HUES6 (cell line): Measurements from ENCODE around the gene CDK11B.
"Not testable (repeated sequence)": the region's sequence is repeated elsewhere in the genome, so short reads cannot be mapped to it uniquely, and the experiment has no call there.

Experiments used
- H3K27ac ChIP-seq: 2 replicates; pipeline ENCODE4 v1.7.0; 2013; ENCODE audit warnings: low read depth, mild to moderate bottlenecking, low read length, inconsistent platforms
- H3K27me3 ChIP-seq: 2 replicates; pipeline ENCODE4 v1.6.1; 2013; ENCODE audit warnings: low read length; ENCODE audit not compliant: control insufficient read depth, insufficient read depth
- H3K36me3 ChIP-seq: 2 replicates; pipeline ENCODE4 v1.6.1; 2013; ENCODE audit warnings: low read length; ENCODE audit not compliant: control insufficient read depth, insufficient read depth
- H3K4me1 ChIP-seq: 2 replicates; pipeline ENCODE4 v1.6.1; 2013; ENCODE audit warnings: low read length; ENCODE audit not compliant: control insufficient read depth, insufficient read depth
- H3K4me3 ChIP-seq: 2 replicates; pipeline ENCODE4 v1.5.1; 2013; ENCODE audit warnings: low read depth, low read length
- H3K9ac ChIP-seq: one replicate; pipeline ENCODE4 v1.6.1; 2013; ENCODE audit warnings: mild to moderate bottlenecking, low read length
- H3K9me3 ChIP-seq: 2 replicates; pipeline ENCODE4 v1.6.1; 2013; ENCODE audit warnings: low read depth, low read length; ENCODE audit not compliant: control insufficient read depth, insufficient read depth

CDK11B gene

GRCh38 chr1:1696431-1697357 is 37.9 kb upstream of the CDK11B start:
- H3K27me3 ChIP-seq, H3K36me3 ChIP-seq, H3K27ac ChIP-seq, H3K9ac ChIP-seq, H3K4me1 ChIP-seq, H3K9me3 ChIP-seq, H3K4me3 ChIP-seq: not testable (repeated sequence)

- H3K4me1 ChIP-seq, H3K27me3 ChIP-seq, H3K36me3 ChIP-seq, H3K9me3 ChIP-seq: not testable (repeated sequence)
- H3K4me3 ChIP-seq, result peak within 1 kb of the TSS; percentile 59
- H3K9ac ChIP-seq, result peak within 1 kb of the TSS; percentile 81
- peak within 1 kb of the TSS; percentile 81; the same call in 1 of the 2 replicates for H3K27ac ChIP-seq
Observed at GRCh38 chr1:1692714-1693647, 34.2 kb upstream of the CDK11B start, which contains the start of gene SLC35E2B. SLC35E2B (minus strand) TSS chr1:1692795; CDS start chr1:1676699, 16,096 bp downstream.

GRCh38 chr1:1692324-1692713 is 33.5 kb upstream of the CDK11B start:
- peak overlapping the region; percentile 81; the same call in 1 of the 2 replicates for H3K27ac ChIP-seq

GRCh38 chr1:1691443-1691842 is 32.6 kb upstream of the CDK11B start:
- not testable (repeated sequence) for H3K27ac ChIP-seq, H3K9me3 ChIP-seq, H3K36me3 ChIP-seq, H3K4me3 ChIP-seq, H3K27me3 ChIP-seq, H3K4me1 ChIP-seq, H3K9ac ChIP-seq

More at GRCh38 chr1:1692324-1692713, 33.5 kb upstream of the CDK11B start:
- H3K36me3 ChIP-seq, H3K9me3 ChIP-seq, H3K4me1 ChIP-seq, H3K27me3 ChIP-seq: not testable (repeated sequence)
- H3K4me3 ChIP-seq, result peak overlapping the region; percentile 59
- H3K9ac ChIP-seq, result peak overlapping the region; percentile 81

- H3K4me1 ChIP-seq, H3K9me3 ChIP-seq, H3K4me3 ChIP-seq, H3K27ac ChIP-seq, H3K36me3 ChIP-seq, H3K9ac ChIP-seq, H3K27me3 ChIP-seq: not testable (repeated sequence)
Observed at GRCh38 chr1:1689526-1689925, 30.7 kb upstream of the CDK11B start.

GRCh38 chr1:1687846-1688245 is 29.0 kb upstream of the CDK11B start:
- Histone ChIP-seq H3K4me1 (peaks cover 15% of the 10 kb centered on the region), H3K36me3 (no peaks in the 10 kb centered on the region), H3K27ac (no peak overlapping the region), H3K4me3 (no peak overlapping the region), H3K9ac (no peak overlapping the region), H3K9me3 (no peaks in the 10 kb centered on the region), H3K27me3 (no peaks in the 10 kb centered on the region)

- H3K9me3 ChIP-seq, result no peaks in the 10 kb centered on the region
- H3K4me1 ChIP-seq, result peaks cover 17% of the 10 kb centered on the region
- H3K36me3 ChIP-seq, result 0 out of 2 replicates have a peak, but pooled peaks cover 3% of the 10 kb centered on the region
- H3K27ac ChIP-seq, result no peak overlapping the region; the same call in 1 of the 2 replicates
- peak overlapping the region; percentile 53 for H3K9ac ChIP-seq
- H3K4me3 ChIP-seq, result 0 out of 2 replicates have a peak overlapping the region, but pooled peaks have one; percentile 1
- no peaks in the 10 kb centered on the region for H3K27me3 ChIP-seq
Observed at GRCh38 chr1:1684031-1684681, 25.4 kb upstream of the CDK11B start.

GRCh38 chr1:1683104-1683905 is 24.5 kb upstream of the CDK11B start:
- H3K4me3 ChIP-seq, result peak overlapping the region; percentile 18; the same call in 1 of the 2 replicates
- H3K36me3 ChIP-seq, result 0 out of 2 replicates have a peak, but pooled peaks cover 3% of the 10 kb centered on the region
- peaks cover 25% of the 10 kb centered on the region for H3K4me1 ChIP-seq
- peak overlapping the region; percentile 38; the same call in 1 of the 2 replicates for H3K27ac ChIP-seq
- peak overlapping the region; percentile 53 for H3K9ac ChIP-seq
- no peaks in the 10 kb centered on the region for H3K27me3 ChIP-seq
- no peaks in the 10 kb centered on the region for H3K9me3 ChIP-seq

- no peak overlapping the region for H3K9ac ChIP-seq
- H3K9me3 ChIP-seq, result no peaks in the 10 kb centered on the region
- H3K27me3 ChIP-seq, result no peaks in the 10 kb centered on the region
- H3K4me1 ChIP-seq, result peaks cover 32% of the 10 kb centered on the region
- H3K4me3 ChIP-seq, result no peak overlapping the region
- 0 out of 2 replicates have a peak, but pooled peaks cover 3% of the 10 kb centered on the region for H3K36me3 ChIP-seq
- H3K27ac ChIP-seq, result no peak overlapping the region
Observed at GRCh38 chr1:1680912-1681273, 22.1 kb upstream of the CDK11B start.
